Left colon (tissue), 2 donors: ENCODE measurements around the gene AHNAK. TPM values are rescaled to one million over a fixed set of nuclear protein-coding genes. Genes with fewer than 3 reads are reported as not detected.
"Not testable (repeated sequence)": the region's sequence is repeated elsewhere in the genome, so short reads cannot be mapped to it uniquely, and the experiment has no call there.

Experiments used
- ATAC-seq: fragments of 200-7000 bp; cut with Tn5 transposase; one replicate; pipeline ENCODE4 v1.9.1; 2020; ENCODE audit warnings: mild to moderate bottlenecking, moderate library complexity
- DNase-seq, 2 donors: peaks; one replicate each; pipeline ENCODE4 v3.0.0-alpha.2; 2020
- intact Hi-C, 2 donors: fragments of 100-400 bp; cut with DNase I in 1 of 2; cut with micrococcal nuclease in 1 of 2; formaldehyde crosslinking; loops; one replicate each; pipeline versions ENCODE4 v1.11.2 to v1.14.0; 2022; cut with DNase I, micrococcal nuclease
- total RNA-seq, 2 donors: library from RNA; stranded (reverse); fragmentation: NEBNext Ultra II Directional; extraction: Animal tissue kit (Norgen Biotek cat#: 25700); gene quantifications; one replicate each; pipeline ENCODE4 v1.2.1, GENCODE V29; 2021
- donor health status: DM: no; HTN: no; CAD: no.
- donor health status: DM: yes; HTN: yes; CAD: no.

Gene AHNAK
- total RNA-seq, 2 donors from 2014 or later = 629 to 631 TPM

DNA sequence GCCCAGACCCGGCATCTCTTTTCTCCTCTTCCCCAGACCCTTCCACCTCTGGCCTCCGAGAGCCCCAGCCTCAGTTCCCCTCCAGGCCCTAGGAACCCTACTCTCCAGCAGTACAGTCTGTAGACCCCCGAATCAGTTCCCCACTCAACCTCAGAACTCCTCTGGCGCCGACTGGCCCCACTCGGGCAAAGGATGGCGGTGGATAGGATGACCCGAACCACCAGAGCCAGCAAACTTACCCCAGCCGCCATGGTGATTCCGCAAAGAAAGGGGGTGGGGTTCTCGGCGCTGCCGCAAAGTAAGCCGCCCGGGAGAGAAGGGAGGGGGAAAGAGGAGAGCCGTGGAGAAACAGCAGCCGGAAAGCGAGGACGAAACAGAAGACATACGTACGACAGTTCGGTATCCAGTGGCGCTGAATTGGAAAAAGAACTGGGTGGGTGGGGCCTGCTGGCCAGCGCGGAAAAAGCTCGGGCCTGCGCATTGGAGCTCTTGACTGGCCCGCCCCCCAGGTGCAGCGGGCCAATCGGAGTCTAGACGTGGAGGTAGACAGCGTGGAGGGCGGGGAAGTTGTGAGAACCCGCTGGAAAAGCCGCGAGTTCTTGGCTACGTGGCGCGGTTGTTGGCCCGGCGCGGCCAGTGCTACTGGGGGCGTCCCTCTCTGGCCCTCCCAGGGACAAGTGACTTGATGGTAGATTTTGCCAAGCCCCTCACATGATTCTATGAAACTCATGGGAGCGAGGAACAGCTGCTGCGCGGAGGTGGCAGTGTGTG lies 27.2 kb upstream of the AHNAK start, which contains the start of gene EEF1G:
Gene EEF1G, minus strand, starts transcription at position 300 of the 771 bp plus-strand sequence. Its CDS starts 49 bp downstream, at position 251.
- intact Hi-C loops = no loop called here
- DNase-seq (peak; percentile 97 to 100), ATAC-seq (peak; percentile 90)

DNA sequence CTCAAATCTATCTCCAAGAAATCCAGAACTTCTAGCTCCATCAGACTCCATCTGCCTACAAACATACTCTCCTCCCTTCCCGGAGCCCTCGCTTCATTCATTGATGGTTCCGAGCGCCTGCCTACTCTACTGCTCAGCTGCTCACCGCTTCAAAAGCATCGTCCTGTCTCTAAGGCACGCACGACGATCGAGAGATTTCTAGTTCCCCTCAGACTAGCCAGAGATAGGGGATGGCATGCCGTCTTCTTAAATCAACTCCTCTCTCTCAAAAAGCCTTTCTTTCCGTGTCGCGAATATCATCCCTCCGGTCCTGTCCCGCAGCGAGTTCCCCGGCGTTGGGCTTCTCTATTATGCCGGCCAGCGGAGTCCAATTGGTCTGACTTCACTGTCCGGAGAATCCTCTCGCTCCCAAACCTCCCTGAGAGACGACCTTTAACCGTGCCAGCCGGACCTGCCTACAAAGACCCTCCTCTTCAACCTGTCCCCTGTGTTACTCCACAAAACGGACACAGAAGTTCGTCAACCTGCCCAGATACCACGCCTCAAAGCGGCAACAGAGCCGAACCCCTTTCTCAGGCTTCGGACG lies 26.5 kb upstream of the AHNAK start:
- intact Hi-C loops = no loop called here
- DNase-seq = peak in 1 of 2 donors; percentile 32
- peak; percentile 1 for ATAC-seq

DNA sequence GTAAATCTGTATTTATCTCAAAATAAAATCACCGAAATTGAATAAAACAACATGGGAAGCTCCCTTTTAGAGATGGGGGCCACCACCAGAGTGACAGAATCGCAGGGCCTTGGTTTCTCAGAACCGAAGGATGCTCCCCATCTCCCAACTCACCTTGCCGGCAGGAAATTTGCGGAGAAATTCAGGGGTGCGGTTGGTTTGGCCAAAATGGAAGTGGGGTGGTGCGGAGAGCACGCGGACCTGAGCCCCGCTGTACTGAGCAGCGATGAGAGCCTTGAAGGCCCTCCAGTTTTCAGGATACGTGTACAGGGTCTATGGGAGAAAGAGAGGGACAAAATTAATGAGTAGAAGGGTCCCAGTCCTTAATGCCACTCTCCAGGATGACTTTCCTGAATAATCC lies 25.8 kb upstream of the AHNAK start:
- DNase-seq (no peak), ATAC-seq (no peak)
- intact Hi-C loops = no loop called here

DNA sequence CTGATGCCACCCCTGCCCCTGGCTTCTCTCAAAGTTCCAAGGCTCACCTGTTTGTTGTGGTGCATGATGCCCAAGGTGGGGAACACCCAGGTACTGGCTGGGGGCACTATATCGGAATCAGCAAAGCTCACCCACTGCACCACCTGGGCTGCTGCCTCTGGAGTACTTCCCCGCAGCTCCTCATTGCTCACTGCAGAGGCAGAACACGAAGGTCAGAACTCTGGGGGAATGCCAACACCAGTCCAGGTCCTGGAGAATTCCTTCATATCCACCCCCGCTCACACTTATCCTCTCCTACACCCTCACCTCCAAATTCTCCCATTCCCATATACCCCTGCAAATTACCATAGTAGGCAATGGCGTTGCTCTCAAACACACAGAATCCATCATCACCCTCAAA lies 24.9 kb upstream of the AHNAK start:
- ATAC-seq, intact Hi-C loops, DNase-seq: not testable (repeated sequence)

DNA sequence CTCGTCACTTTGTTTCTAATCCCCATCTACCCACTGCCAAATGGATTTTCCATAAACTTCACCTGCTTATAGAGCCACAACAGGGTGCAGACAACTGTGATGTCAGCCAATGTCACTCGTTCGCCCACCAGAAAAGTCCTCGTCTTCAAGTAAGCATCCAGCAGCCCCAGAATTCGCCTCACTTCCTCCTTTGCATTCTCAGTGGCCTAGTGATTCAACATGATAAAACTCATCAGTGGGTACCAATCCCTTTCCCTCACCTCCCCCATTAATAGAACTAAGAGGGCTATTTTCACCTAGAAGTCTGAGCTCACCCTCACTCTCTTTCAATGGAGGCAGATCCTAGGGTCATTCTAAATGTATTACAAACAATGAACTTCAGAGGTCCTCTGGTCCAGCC lies 24.3 kb upstream of the AHNAK start:
- intact Hi-C loops, ATAC-seq, DNase-seq: not testable (repeated sequence)

DNA sequence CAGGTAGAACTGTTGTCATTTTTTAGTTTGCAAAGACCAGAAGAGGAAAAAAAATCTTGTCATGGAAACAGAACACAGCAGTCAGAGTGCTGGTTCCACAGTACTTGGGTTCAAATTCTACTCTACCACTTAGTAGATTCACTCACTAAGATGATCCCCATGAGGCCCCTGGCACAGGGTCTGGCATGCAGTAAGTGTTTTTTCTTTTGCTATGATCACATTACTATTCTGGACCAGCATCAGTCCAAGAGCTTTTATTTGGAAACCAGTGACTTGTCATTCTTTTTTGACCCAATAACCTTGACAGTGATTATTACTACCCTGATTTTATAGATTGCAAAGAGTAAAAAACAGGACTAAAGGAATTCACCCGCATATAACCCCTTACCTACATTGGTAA lies 23.0 kb upstream of the AHNAK start:
- intact Hi-C loops = no loop called here
- ATAC-seq = no peak
- DNase-seq = no peak

DNA sequence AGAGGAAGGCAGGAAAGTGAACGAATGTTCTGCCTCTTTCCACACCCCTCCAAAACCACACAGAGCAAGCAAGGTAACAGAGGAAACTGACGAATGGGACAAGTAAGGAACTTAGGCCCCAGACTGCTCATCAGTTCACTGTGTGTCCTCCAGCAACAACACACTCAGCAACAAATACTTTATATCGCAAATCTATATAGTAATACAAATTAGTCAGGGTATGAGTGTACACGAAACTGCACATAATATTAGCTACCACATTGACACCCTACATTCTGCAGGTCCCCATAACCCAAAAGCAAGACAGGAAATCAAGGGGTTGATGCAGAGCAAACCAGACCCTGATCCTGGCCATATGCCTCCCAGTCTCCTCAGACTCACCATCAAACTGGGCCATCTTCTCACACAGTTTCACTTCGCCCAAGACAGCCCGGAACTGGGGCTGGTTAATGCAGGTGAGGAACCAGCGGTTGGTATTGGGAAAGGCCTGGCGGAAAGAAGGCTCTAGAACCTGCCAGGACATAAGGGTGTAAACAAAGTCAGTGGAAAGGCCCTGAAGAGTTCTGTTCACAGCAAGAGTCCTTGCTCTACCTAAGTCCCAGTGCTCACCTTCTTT lies 20.5 kb upstream of the AHNAK start:
- ATAC-seq = no peak
- DNase-seq = no peak
- intact Hi-C loops = no loop called here

DNA sequence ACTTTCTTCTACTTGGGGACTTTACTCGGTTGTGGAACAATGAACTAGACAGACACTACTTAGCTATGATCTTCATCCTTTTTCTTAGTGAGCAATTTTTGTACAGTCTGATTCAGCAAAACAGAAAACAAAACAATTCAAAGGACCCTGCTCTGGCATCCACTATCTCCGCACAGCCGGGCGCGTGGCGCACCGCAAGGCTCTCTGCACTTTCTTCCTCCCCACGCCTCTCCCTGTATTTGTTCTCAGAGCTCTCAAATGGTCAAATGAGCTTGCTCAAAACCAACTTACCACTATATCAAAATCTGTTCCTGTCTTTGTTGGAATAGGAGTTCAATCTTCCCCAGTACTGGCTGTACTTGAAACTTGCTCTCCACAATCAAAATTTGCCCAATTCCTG lies 19.6 kb upstream of the AHNAK start:
- DNase-seq (no peak), ATAC-seq (no peak)
- intact Hi-C loops = no loop called here

DNA sequence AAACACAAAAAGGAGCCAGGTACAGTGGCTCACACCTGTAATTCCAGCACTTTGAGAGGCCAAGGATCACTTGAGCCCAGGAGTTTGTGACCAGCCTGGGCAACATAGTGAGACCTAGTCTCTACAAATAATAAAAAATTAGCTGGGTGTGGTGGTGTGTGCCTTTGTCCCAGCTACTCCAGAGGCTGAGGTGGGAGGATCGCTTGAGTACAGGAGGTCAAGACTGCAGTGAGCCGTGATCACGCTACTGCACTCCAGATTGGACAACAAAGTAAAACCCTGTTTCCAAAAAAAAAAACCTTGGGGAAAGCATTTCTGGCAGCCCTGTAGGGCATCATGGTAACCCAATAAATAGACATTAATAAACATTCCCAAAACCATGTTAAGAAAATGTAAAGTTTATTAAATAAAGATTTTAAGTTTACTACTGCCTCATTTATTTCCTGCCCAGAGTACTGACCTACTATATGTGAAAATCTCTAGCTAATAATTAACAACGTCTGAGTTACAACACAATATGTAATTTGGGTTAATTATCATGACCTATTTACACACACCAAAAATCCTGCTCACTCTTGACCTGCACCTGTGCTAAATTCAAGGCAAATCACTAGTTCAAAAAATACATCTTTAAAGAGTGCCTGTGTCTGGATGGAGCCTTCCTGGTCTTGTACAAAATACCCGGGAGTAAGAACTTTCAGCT lies 18.6 kb upstream of the AHNAK start:
- ATAC-seq = no peak
- DNase-seq = no peak
- intact Hi-C loops = no loop called here

DNA sequence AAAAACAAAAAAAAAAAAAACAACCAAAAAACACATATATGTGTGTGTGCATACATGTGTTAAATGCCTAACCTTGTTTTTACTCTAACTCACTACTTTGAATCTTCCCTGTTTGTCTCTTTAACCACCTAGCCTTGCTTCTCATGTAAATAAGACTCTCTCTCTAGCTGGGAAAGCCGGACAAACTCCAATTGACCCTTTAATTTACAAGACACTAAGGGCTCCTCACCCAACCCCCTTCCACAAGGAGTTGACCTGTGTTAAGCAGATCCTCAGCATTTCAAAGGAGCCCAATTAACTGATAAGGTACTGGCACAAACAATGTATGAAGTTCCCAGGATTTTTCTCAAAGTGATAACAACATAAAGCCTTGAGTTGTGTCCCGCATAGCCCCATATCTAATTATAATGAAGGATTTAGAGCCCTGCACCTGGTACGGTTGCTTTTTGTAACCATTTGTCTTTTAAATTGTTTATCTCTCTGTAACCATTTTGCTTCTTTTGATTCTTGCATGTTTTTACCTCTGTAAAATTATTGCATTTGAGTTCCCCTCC lies 15.1 kb upstream of the AHNAK start:
- ATAC-seq, DNase-seq, intact Hi-C loops: not testable (repeated sequence)

DNA sequence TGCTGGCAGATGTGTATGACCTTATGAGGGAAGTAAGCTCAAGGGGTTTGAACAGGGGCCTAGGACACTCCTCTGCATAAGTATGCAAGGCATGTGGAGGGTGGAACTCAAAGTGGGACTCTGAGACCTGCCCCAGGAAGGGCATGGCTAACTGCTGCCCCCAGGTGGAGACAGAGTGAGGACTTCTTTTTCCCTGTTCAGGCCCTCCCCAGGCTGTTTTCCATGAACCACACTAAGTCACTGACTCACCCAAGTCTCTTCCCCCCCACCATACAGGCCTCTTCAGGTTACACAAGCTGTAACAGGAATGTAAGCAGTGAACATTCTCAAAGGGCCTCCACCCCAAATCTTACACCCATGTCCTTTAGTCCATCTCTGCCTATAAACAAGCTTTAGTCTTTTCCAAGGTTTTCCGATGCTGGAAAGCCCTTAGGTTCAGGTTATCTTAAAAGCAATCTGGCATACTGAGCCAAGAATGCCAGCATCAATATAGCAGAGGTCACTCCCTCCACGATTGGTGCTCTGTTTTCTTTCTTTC lies 14.0 kb upstream of the AHNAK start:
- intact Hi-C loops = no loop called here

DNA sequence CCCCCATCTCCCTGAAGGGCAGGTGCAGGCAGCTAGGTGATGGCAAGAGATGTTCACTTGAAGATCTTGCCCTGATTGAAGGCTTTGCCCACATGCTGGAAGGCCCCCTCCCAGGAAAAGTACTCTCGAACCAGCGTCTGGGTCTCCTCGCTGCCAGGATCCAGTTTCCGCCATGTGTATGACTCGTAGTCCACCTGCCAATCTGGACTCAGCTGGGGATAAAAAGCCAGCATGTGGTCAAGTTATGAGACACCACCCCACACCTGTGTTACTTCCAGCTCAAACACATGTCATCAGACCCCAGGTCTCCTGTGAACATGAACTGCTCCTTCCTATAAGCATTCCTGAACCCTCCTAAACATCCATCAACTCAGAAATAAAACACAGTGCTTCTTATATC lies 13.0 kb upstream of the AHNAK start:
- not testable (repeated sequence) for ATAC-seq, DNase-seq
- intact Hi-C loops = loop anchor here in 1 of 2 donors (10.0 kb wide), 1 partner anchor 165 kb away; no protein-coding TSS in a partner anchor

More for the DNA sequence above, 14.0 kb upstream of the AHNAK start:
- DNase-seq = peak; percentile 91
- ATAC-seq = peak; percentile 55

DNA sequence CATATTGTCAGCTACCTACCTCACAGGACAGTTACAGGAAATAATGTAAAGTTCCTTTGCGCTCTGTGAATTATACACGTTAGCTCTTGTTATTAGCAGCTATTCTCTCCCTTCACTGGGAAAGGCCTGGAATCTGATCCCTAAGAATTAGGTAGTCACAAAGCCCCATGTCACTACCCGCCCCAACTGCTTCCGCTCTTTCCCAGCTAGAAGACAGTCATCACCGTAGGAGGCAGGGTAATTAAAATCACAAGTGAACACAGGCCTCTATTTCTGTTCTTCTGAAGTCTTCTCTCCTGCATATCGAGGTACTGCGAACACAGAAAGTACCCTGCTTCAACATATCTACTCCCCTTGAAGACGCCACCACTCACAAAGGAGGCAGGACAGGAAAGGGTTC lies 12.6 kb upstream of the AHNAK start:
- intact Hi-C loops = loop anchor here in 1 of 2 donors (10.0 kb wide), 1 partner anchor 164 kb away; no protein-coding TSS in a partner anchor
- no peak for ATAC-seq
- DNase-seq = no peak

DNA sequence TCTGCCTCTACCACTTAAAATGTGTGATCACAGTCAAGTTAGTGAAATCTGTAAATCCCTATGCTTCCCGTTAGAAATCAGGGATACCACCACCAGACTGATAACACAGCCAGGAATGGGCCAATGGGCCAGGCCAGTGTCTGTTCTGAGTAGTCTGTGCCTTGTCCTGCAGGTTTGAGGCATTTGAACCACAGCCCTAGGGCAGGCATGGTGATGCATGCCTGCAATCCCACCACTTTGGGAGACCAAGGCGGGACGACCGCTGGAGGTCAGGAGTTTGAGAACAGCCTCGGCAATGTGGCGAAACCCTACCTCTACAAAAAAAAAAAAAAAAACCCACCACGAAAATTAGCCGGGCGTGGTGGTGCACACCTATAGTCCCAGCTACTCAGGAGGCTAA lies 12.1 kb upstream of the AHNAK start:
- no peak for ATAC-seq
- intact Hi-C loops = loop anchor here in 1 of 2 donors (10.0 kb wide), 1 partner anchor 164 kb away; no protein-coding TSS in a partner anchor
- DNase-seq = peak in 1 of 2 donors; percentile 25

DNA sequence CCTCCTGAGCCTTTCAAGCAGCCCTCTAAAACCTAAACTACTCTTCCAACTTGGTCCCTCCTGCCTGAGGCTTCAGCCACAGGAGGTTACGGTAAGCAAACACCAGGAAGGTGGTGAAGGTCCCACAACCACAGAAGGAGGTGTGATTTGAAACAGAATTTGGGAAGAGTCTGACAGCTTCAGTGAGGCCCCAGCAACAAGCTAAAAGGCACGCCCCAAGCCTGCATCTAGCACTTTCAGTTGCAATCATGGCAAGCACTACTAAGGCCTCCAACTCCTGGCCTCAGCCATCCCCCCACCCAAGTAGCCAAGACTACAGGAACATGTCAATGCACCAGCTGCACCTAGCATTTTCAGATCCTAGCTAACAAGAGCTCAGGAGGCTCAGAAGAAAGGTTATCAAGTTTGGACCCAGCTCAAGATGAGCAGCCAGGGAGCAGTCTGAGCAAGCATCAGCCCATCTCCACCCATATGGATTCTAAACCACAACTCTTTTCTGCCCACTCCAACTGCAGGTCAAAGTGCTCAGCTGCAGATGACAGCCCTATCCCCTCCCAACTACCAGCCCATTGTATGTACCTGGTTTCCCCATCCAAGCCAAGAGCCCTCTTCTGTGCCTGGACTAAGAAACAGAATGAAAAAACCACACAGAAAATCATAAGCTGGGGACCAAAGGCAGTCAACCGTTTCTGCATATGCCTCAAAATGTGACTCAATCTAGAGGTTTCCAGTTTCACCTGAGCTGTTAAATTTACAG lies 10.4 kb upstream of the AHNAK start:
- ATAC-seq (peak; percentile 5), DNase-seq (peak; percentile 51)
- intact Hi-C loops = loop anchor here in 1 of 2 donors (10.0 kb wide), 1 partner anchor 162 kb away; no protein-coding TSS in a partner anchor

DNA sequence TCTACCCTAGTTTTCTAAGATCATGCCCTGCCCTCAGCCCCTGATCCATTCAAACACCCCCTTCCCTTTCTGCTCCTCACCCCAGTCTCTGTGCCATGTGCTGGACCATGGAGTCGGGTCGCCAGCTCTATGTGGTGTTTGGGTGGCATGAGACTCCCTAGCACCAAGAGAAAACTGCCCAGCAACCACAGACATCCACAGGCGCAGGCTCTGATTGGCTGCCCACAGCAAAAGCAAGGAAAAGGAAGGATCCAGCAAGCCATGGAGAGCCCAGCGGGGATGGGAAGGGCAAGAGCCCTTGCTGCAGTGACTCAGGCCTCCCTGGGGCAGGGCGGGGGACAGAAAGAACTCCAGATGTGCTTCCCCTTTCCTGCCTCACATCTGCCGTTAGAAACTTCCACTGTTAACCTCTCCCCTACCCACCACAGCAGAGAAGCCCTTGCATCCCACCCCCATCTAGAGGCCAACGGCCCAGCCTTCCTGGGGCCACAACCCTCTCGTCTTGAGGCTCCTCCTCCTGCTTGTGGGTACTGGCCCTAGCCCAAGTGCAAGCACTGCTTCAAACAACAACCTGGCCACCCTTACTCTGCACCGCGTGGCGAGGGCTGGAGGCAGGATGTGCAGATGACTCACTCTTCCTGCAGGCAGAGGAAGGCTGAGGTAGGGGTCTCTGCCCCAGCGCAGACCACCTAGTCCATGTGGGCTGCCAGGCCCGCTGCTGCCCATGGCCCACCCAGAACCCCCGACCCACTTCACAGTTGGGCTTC lies 9.7 kb upstream of the AHNAK start:
- DNase-seq = peak; percentile 85 to 94
- peak; percentile 54 for ATAC-seq
- intact Hi-C loops = loop anchor here in 1 of 2 donors (10.0 kb wide), 1 partner anchor 161 kb away; no protein-coding TSS in a partner anchor
